Hepatocyte (in vitro differentiated cells): Measurements from ENCODE around the gene AP1AR. TPM values are rescaled to one million over a fixed set of nuclear protein-coding genes. Genes with fewer than 3 reads are reported as not detected.

Experiments
- polyA plus RNA-seq: library from polyadenylated mRNA; unstranded; fragments of >200 nt; fragmentation: Nextera tagmentation; extraction: Ambion mirVana; gene quantifications from 2 replicates; pipeline ENCODE4 v1.2.1, GENCODE V29; 2016
- total RNA-seq: library from RNA; depleted of rRNA; stranded (reverse); fragments of >200 nt; gene quantifications from 2 replicates; pipeline ENCODE4 v1.2.3, GENCODE V29; 2014

The AP1AR gene
- total and polyA plus RNA-seq, 2 experiments from 2014 or later, result 22.6 to 48.1 TPM

Other genes with a start within 250 kb of the AP1AR start
- 2.0 and 3.2 TPM in 2 replicates for gene FAM241A, start 86.3 kb upstream of the AP1AR start, total RNA-seq
- 2.3 and 2.9 TPM in 2 replicates for gene FAM241A, start 86.3 kb upstream of the AP1AR start, polyA plus RNA-seq
- gene TIFA, start 54.1 kb downstream of the AP1AR start, total RNA-seq, result 20.2 and 21.7 TPM in 2 replicates
- 16.5 and 18.3 TPM in 2 replicates for gene TIFA, start 54.1 kb downstream of the AP1AR start, polyA plus RNA-seq
- gene ALPK1, start 65.6 kb downstream of the AP1AR start, total RNA-seq, result 14.8 and 16.6 TPM in 2 replicates
- 6.2 and 7.1 TPM in 2 replicates for gene ALPK1, start 65.6 kb downstream of the AP1AR start, polyA plus RNA-seq